GM21723 (cell line): Measurements from ENCODE around the gene IRX4.

Experiments used
- ATAC-seq: cut with Tn5 transposase; IDR thresholded peaks from one replicate; pipeline ENCODE4 v1.9.1; 2021; ENCODE audit warnings: mild to moderate bottlenecking, moderate library complexity; ENCODE audit not compliant: unreplicated experiment

IRX4 gene

DNA sequence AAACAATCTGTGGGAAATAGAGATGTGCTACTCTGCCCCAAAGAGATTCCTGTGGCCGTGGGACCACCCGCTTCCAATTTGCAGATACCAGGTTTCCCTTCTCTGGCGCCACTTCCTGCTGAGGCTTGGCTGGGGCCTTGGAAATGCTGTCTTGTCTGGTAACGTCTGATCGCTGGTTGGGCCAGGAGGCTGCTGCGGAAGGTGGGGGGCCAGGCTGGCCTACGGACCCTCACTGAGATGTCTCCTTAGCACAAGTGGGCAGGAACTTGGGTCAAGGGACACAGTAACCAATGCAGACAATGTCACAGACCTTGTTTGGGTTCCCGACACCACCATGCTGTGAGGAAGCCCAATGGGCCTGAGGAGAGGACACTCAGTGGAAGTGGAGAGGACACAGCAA is 31.7 kb upstream of the IRX4 start:
- no peak for ATAC-seq

DNA sequence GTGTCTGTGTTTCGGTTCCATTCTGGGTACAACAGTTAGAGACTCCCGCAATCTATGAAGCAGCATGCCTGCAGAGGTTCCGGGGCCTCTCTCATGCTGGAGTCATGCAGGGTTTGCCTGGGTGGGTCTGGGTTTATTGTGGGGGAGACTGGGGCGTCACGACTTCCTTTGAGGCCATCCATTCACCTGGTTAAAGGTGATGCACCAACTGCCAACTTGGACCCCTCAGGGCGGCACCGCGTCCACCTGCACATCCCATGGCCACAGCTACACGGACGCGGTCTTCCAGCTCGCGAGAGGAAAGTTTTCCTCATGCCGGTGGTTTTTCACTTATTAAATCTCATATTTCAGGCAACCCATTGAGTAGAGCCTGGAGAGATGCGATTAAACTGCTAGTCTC is 30.9 kb upstream of the IRX4 start:
- no peak for ATAC-seq

DNA sequence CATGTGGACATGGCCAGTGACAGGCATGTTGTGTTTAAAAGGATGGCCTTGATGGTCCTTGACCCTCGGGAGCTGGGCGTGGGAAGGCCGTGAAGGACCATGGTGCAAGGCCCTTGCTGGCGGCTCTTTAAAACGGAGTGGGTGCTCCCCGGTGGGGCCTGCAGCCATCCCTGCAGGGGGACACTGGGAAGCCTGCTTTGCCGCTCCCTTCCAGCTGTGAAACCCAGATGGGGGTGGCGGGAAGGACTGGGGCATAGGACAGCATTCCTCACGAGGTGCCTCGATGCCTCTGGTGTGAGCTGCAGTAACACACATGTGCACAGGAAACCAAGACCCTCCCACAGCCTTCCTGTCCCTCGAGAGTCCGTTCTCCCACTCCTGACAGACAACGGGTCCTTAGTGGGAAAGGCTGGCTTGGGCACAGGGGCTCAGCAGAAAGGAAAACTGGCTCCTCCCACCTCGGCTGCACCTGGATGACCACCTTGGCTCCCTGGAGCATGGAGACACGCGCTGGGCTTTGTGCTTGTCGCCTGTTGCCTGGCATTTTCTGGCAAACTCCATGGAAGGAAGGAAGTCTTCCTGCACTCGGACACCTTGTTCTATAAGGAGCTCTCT is 30.3 kb upstream of the IRX4 start:
- ATAC-seq: no peak

DNA sequence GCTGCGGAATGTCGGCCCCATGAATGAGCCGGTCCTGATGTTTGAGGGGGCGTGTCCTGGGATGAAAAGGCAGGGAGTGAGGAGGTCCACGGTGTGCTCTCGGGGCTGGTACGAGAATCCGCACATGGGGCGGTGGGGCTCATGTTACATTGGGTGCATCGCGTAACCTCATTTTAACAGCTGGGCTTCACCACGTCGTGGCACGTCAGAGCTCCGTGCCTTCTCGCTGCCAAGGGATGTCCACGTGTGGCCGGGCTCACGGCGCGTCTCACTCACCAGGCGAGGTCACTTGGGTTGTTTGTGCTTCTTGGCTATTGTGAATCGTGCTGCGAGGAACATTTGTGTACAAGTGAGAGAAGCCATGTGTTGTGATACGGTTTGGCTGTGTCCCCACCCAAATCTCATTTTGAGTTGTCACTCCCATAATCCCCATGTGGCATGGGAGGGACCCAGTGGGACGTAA is 29.1 kb upstream of the IRX4 start:
- ATAC-seq: no peak

DNA sequence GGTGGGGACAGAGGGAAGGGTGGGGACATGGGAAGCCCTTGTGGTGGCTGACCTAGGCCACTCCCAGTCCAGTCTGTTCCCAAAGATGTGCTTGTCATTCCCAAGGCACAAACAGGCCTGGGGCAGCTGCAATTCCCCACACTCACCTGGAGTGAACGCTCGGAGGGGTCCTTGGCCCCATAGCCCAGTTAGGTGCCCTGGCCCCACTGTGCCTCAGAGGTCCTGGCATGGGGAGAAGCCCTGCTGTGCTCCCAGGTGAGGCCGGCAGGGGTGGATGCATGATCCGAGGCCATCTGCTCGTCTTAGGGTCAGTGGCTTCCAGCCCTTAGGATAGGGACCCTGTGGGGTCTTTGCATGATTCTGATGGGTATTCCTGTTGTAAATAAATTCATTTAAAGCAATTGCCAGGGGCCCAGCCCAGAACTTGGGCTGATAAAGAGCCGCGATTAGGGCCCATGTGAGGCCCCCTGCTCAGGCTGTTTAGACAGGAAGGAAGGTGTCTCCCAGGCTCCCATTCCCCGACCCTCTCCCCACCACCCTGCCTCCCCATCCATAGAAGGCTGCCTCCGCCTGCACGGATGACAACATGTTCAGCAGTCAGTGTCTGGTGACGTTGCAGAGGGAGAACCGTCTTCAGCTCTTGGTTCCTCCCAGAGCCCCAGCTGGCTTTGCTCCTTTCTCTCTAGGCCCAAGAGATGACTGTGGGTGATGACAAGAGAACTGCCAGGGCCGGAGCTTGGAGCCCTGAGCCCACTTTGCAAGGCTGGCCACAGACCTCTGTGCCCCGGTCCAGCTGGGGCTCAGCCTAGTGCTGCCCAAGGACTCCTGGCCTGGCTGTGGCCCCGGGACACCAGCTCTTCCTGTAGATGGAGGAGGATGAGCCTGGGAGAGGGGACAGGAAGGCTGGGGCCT is 28.4 kb upstream of the IRX4 start:
- no peak for ATAC-seq

DNA sequence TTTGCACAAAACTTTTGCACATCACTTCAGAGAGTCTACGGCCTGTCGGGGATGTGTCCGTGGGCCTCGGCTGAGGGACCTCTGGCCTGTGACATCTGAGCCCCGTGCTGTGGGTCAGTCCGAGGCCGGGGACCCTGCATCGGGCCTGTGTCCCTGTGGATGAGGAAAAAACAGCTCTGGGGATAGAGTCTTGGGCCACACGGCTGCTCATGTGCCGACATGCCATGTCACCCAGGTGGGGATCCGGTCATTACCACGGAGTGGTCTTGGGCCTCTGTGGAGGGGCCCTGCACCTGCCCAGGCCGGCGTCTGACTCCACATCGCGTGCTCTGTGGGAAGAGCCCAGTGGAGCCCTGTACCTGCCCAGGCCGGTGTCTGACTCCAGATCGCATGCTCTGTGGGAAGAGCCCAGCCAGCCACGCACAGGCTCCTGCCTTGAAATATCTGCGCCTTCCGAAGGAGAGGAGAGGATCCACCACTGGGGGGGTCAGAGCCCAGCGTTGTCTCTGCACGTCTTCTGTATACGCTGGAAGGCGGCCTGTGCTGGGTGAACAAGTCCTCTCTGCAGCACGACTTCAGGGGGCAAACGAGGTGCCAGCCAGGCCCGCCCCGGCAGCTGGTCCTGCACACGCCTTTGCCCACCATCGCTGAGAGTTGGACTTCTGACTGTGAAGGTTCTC is 27.5 kb upstream of the IRX4 start:
- ATAC-seq: no peak

DNA sequence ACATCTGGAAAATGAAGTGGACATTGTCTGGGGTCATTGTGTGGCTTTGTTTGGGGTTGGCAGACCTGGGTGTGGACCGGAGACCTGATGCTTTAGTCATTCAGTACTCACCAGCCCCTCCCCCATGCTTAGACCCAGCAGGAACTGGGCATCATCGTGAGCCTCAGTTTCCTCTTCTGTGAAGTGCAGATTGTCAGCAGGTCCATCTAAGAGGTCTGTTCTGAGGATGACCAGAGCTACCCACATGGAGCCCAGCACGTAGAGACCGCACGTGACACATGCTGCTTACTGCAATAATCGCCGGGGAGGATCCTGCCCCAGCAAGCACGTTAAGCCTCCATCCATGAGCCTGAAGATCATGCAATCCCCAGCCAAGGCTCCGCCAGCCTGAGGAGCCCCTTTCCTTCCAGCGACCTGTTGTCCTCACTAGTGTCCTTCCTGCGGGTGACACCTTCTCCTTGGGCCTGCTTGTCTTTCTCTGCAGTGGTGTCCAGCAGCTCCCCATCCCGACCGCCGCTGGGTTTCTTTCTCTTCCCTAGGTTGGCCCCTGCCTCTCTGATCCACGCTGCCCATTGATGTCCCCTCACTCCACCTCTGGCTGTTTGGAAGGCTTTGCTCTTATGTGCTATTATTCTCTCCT is 26.7 kb upstream of the IRX4 start:
- no peak for ATAC-seq

DNA sequence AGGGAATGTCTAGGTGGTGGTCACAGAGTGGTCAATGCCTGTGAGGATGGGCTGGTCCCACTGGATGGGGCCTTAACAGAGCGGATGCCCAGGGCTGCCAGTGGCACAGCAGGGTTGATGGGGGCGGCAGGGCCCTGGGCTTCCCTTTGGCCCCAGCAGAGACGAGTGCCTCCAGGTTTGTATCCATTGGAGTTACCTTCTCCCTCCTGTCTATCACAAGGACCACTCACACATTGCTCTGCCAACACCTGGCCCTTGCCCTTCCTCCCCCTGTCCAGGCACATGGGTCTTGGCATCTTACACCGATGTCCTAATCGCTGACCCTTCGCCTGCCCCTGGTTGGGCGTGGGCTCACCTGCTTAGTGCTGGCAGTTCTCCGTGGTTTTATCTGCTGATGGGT is 26.2 kb upstream of the IRX4 start:
- no peak for ATAC-seq

DNA sequence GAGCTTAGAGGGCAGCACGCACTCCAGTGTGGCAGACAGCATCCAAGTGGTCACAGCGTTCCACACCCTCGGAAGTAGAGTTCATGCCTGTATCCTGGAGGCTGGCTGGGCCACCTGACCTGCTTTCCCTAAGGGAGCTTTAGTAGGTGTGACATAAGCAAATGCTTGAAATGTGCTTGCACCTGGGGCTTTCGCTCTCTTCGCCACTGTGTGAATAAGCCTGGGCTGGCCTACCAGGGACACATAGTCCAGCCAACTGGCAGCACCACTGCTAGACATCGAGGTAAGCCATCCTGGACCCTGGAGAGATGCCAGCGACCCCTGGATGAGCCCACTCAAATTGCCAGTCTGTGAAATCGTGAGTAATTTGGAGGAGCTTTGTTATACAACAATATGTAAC is 24.9 kb upstream of the IRX4 start:
- no peak for ATAC-seq

DNA sequence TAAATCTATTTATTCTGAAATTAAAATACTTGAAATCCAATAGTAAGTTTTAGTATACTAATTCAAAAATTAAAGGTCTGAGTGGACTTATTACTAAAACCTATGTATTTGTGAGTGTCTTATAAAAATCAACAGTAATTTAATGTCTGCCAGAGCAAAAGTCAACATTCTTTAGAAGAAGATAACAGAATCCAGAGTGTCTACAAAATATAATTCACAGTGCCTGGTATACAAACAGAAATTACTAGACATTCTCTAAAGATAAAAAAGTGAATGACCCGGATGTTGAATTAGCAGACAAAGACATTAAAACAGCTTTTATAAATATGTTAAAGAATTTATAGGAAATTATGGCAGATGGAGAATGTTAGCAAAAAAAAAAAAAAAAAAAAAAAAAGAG is 22.4 kb upstream of the IRX4 start:
- no peak for ATAC-seq

DNA sequence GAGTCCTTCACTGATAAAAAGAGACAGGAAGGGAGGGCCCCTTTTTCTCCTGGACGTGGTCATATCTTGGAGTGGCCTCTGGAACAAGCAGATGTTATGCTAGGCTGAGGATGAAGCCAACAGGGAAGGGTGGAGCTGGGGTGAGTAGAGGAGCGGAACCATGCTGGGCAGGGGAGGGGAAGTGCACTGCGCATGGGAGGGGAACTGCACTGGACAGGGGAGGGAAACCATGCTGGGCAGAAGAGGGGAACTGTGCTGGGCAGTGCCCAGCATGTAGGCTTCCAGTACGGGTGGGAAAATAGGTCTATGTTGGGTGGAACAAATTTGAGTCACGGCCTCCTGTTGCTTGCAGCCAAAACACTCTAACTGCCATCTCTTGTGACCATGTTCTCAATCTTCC is 19.3 kb upstream of the IRX4 start:
- no peak for ATAC-seq

DNA sequence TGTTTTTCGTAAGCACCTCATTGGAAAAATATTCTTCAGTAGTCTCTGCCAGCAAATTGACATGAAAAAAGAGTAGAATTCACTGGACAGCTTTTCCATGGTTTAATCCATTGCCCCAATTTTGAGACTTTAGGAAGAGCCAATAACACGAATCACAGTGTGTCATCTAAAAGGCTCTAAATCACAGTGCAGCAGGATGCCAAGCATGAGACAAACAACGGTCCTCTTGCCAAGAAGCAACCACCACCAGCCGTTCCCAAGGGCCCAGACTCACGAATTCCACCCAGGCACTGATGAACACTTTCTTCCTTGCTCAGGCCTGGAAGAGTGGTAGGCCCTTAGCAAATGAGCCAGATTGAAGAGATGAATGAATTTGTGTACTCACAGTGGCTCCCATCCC is 18.3 kb upstream of the IRX4 start:
- ATAC-seq: no peak

DNA sequence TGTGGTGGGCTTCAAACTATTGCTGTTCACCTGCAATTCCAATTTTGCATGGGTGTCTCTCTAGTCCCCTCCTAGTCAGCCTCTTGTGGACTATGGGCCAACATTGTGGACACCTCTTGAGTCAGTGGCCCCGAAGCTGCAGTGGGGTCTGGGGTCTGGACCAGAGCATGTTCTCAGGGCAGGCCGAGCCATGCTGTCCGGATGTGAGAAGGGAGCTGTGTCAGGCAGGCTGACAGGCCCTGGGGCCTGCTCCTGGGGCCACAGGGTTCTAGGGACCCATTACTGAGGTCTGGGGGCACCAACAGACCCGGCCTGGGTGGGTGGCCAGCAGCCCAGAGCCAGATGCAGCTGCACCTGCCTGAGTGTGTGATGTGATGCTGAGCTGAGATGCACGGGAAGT is 16.5 kb upstream of the IRX4 start:
- ATAC-seq: no peak

DNA sequence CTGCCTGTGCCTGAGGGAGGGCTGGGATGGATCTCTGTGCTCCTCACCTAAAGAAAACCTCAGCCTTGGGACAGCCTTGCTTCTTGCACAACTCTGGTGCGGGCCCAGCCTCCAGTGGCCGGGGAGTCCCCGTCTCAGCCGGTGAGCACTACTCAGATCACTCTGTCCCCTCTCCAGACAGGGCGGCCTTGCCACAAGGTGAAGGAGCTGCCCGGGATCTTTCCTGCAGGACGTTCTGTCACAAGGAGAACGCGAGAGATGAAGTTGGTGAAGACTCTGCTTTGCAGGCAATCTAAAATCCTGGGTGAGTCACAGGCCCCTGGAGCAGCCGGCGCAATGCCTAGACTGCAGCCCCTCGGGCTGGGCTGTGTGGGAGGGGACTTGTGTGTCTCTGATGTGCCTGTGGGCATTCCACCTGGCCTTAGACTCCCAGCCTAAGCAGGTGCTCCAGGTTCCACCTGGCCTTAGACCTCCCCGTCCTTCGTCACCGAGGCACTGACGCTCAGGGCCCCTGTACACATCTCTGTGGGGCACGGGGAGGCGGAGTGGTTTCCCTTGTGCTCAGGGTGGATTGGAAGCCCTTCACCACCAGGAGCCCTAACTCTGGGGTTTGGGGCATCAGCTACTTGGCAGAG is 15.2 kb upstream of the IRX4 start:
- ATAC-seq: no peak

DNA sequence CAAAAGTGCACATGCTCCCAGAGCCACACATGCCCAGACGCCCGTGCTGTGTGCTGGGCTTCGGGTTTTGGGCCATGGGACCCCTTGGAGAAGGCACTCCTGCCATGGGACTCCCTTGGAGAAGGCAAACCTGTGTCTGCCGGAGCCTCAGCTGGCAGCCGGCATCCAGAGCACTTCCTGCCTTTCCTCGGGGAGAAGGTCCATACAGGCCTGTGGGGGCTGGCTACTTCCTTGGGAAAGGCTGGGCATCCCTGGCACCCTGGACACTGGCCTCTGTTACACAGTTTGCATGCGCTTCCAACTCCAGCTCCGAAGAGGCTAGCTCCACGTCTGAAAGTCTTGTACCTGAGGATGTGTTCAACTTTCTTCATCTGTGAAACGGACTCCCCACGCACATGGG is 14.7 kb upstream of the IRX4 start:
- ATAC-seq: no peak

DNA sequence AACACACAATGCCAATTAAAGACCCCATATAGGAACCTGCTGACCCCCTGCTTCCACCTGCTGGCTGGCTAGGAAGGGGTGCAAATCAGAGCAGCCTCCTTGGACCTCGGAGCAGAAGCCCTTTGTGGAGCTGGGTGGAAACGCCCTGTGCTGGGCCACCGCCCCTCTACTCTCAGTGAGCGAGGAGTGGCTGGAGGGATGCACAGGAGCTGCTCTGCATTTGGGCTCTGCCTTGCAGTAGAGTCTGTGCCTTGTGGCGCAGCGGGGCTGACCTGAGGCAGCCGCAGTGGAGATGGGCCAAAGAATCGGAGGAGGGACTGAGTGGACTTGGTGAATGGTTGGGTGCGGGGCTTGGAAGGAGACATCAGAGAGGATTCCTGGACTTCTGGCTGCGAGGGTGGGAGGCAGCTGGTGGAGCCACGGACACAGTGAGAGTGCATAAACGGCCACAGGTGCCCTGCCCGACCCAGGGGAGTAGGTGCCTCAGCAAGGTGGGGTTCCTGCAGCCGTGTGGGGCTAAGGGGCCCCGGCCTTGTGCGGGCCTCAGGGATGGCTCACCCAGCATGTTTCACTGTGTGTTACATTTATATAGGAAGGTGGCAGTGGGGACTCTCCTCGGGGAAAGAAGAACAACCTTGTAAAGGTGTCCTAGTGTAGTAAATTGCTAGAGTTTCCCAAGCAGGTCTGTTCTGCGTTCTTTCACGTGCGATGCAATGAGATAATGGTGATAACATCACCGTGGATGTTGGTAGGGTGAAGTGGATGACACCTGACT is 14.1 kb upstream of the IRX4 start:
- no peak for ATAC-seq

DNA sequence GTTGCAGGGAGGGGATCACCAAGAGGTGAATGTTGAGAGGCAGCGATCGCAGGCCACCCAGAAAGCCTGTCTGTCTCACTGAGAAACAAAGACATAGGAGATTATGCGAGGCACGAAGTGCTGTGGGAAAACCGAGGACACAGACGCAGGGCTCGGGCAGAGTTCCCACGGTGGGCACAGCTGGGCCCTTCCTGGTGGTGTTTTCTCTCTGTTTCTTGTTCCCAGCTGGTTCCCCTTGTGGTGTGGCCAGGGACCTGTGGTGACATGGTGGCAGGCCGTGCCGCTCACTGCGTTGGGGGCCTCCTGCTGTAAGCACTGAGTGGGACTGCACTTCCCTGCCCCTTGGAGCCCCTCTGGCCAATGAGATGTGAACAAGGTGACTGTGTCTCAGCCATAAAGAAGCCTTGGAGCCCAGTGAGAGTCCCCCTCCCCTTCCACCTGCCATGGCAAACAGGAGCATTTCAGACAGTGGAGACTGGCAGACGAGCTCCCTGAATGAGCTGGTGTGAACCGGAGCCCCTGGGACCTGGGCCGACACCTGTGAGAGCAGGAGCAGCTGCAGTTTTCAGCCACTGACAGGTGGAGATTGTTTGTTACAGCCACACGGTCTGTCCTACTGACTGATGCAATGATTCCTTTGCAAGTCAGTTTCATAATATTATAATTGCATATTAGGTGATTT is 13.2 kb upstream of the IRX4 start:
- no peak for ATAC-seq

DNA sequence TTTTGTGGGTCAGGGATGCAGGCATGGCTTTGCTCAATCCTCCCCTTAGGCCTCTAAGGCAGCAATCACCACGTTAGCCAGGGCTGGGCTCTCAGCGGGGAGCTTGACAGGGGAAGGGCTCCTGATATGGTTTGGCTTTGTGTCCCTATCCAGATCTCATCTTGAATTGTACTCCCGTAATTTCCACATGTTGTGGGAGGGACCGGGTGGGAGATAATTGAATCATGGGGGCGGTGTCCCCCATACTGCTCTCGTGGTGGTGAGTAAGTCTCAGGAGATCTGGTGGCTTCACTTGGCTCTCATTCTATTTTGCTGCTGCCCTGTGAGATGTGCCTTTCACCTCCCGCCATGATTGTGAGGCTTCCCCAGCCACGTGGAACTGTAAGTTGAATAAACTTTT is 11.5 kb upstream of the IRX4 start:
- no peak for ATAC-seq

DNA sequence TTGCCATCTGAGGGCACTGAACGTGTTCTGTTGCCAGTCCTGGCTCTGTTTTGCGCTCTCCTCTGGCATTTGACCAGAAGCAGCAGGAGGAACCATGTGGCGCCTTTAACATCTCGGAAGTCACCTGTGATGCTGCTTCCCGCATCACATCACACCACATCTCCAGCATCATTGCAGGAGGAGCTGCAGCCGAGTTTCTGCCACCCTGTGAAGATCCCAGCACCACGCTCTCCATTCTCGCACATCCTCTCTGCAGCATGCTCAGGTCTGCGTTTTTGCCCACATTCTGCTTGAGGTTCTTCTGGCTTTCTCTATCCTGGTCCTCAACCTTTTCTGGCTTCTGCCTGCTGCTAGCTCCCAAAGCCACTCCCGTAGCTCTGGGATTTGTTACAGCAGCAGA is 11.0 kb upstream of the IRX4 start:
- no peak for ATAC-seq
